ENCODE measurements around the gene SCIN.
"Not testable (repeated sequence)": the region's sequence is repeated elsewhere in the genome, so short reads cannot be mapped to it uniquely, and the experiment has no call there.

SCIN gene

GRCh38 chr7:12647364-12648219, 77.1 kb downstream of the SCIN start:
- DNase-seq (ENCODE audit: low spot score), result no peak

- DNase-seq (ENCODE audit: low spot score), result no peak
Observed at GRCh38 chr7:12648704-12649261, 78.3 kb downstream of the SCIN start.

DNA sequence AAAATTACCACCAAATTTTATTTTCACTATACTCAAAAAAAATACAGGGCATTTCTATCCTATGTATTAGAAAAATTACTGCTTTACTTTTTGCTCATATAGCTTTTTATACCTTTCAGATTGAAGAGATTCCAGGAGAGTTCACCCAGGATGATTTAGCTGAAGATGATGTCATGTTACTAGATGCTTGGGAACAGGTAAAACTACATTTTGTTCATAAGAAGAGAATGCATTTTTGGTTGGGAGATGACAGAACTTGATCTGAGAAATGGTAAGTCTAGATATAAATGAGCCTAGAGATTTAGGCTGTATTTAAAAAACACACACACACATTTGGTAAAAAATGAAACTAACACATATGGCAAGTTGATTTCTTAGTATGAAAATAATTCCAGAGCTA, 78.8 kb downstream of the SCIN start:
- DNase-seq (ENCODE audit: low spot score), result no peak

- no peak for DNase-seq (ENCODE audit: low spot score)
Observed at GRCh38 chr7:12650080-12650479, 79.6 kb downstream of the SCIN start.

DNA sequence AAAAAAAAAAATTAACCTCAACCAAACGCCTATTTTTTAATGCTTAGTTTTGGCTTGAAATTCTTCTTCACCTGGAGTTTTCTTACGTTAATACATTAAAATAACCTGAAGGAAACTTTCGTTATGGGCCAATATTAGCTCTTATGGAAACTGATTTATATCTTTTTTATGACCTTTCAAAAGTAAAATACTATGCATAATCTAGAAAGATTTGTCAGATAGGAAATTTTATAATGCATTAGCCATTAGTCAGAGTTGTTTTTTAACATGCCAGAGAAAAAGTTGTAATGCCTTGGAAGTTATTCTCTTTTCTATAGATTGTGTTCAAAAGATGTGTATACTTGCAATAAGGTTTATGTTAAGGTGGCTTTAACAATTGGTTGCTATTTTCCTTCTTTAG, 82.6 kb downstream of the SCIN start:
- DNase-seq (ENCODE audit: low spot score), result no peak

DNA sequence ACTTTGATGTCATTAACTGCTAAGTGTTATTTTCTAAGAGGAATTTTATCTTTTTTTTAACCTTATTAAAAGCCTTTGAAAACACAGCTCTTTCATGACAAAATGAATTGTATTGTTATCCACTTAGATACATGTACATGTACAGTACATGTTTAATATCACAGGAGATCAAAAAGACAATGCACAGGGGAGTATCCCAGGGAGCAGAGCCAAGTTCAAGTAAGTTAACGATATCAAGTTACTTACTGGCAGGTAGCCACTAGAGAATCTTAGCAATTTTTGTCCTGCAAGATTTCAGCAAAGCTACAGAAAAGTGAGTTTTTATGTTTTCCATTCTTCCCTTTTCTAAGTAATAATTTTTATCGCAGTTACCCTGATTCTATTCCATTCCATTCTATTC, 83.0 kb downstream of the SCIN start:
- DNase-seq (ENCODE audit: low spot score), result no peak

DNA sequence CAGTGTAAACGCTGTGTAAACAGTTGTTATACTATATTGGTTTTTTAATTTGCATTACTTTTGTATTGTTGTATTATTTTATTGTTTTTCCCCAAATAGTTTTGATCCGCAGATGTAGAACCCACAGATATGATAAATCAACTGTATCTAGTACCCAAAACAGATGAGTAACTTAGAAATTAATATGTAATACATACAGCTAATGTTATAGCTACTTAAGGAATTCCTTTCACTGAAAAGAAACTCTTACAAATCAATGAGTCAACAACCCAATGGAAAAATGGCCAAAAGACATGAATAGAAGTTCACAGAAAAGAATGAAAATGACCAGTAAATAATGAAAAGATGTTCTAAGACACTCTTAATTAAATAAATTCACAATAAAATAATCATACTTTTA, 84.6 kb downstream of the SCIN start:
- no peak for DNase-seq (ENCODE audit: low spot score)

DNA sequence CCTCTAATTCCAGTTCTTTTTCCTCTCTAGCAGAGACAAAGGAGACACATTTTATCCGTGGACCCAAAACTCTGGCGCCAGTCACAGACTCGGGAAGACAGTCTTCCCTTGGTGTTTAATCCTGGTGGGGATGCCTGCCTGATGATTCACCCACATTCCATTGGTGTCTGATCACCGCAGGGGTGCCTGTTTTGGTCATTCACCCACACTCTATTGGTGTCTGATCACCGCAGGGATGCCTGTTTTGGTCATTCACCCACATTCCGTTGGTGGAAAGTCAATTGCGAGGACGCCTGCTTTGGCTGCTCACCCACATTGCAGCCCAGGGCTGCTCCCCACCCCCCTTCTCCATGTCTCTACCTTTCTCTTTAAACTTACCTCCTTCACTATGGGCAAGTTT, 89.9 kb downstream of the SCIN start:
- DNase-seq (ENCODE audit: low spot score), result not testable (repeated sequence)

DNA sequence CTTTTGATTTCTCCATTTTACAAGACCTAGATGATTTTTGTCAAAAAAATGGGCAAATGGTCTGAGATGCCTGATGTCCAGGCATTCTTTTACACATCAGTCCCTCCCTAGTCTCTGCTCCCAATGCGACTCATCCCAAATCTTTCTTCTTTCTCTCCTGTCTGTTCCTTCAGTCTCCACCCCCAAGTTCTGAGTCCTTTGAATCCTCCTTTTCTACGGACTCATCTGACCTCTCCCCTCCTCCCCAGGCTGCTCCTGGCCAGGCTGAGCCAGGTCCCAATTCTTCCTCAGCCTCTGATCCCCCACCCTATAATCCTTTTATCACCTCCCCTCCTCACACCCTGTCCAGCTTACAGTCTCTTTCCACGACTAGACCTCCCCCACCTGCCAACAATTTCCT, 90.5 kb downstream of the SCIN start:
- not testable (repeated sequence) for DNase-seq (ENCODE audit: low spot score)

GRCh38 chr7:12661581-12661980, 91.1 kb downstream of the SCIN start:
- no peak for DNase-seq (ENCODE audit: low spot score)

DNA sequence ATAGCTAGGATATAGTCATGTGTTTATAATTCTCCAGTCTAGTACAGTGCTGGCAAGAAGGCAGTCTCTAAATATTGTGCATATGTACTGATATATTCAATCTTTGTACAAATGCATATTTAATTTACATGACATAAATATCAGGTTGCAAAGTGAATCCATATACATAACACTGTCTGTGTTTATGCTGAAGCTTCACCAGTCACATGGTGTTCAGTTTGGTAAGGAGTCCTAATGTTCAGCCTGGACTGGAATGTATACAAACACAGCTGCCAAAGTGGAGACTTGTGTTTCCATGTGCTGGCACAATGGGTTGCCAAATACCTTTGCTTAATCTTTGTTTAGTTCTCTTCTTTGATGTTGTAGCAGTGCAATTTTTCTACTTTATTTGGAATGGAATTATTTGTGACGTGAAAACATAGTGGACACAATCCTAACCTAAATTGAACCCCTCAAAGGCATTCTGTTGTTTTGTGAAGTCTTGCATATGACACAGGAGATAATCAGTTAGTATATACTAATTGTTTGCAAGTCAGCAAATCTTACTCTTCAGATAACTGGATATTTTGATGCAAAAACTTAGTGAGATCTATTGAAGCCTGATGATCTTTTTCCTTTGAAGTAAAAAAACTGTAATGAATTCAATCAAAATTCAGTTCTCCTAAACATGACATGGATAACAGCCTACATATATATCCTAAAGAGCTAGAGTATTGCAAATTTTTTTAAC, 99.6 kb downstream of the SCIN start:
- DNase-seq (ENCODE audit: low spot score), result no peak

- DNase-seq (ENCODE audit: low spot score), result no peak
Observed at GRCh38 chr7:12670743-12671520, 100.4 kb downstream of the SCIN start.

DNA sequence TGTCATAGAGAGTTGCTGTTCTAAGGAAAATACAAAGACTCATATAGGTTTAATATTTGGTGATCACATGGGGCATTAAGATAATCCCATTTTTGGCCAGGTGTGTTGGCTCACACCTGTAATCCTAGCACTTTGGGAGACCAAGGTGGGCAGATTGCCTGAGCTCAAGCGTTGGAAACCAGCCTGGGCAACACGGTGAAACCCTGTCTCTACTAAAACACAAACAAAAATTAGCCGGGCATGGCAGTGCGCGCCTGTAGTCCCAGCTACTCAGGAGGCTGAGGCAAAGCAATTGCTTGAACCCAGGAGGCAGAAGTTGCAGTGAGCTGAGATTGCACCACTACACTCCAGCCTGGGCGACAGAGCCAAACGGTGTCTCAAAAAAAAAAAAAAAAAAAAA, 102.9 kb downstream of the SCIN start:
- not testable (repeated sequence) for DNase-seq (ENCODE audit: low spot score)

DNA sequence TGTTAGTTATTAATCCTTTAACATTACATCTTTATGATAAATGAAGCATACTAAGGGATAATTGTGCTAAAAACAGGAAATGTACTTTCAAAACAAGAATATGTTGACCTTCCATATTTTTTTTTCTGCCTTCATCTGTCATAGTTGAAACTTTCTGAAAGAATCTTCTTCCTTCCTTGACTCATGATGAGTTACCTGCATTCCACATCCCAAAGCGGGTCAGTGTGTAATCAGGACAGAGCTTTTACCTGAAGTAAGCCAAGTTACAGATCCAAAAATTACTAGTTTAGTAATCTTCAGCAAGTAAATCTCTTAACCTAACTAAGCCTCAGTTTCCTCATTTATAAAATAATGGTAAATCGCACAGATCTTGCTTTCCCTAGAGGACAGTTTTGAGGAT, 103.5 kb downstream of the SCIN start:
- no peak for DNase-seq (ENCODE audit: low spot score)

GRCh38 chr7:12674861-12675260, 104.3 kb downstream of the SCIN start:
- peak; percentile 48 for DNase-seq (ENCODE audit: low spot score)

- no peak for DNase-seq (ENCODE audit: low spot score)
Observed at GRCh38 chr7:12683678-12684585, 113.4 kb downstream of the SCIN start.

GRCh38 chr7:12684733-12685132, 114.2 kb downstream of the SCIN start:
- no peak for DNase-seq (ENCODE audit: low spot score)

GRCh38 chr7:12685550-12685949, 115.0 kb downstream of the SCIN start:
- peak; percentile 21 for DNase-seq (ENCODE audit: low spot score)

DNA sequence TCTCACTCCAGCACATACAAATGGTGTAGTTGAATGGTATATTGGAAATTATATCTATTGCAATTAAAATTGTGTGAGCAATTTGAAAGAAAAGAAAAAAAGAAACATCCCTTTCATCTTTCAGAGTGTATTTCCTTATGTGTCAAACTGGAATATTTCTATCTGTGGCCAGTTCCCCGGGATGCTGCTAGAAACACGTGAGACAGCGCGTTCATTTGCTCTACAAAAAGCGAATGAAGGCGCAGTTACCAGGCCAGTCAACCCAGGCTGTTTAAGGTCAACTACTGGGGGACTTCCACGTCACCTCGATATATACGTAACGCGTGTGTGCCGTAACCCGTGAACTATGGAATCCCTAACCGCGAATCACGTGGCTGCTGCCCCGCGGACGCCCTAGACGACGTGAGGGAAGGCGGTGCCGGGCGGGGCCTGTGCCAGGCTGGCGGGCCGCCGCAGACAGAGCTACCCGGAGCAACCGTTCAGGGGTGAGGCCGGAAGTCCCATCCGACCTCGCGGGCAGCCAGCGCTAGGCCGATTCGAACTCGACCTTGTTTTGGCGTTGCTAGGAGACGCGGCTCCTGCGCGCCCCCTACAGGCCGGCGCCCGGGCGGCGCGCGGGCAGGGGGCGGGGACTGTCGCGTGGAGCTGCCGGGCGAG, 115.8 kb downstream of the SCIN start:
- peak; percentile 85 for DNase-seq (ENCODE audit: low spot score)

GRCh38 chr7:12686891-12687717, 116.6 kb downstream of the SCIN start, which contains the start of gene ARL4A:
Gene ARL4A (plus strand): TSS chr7:12687633. CDS start chr7:12688255, 622 bp downstream.
- peak; percentile 93 for DNase-seq (ENCODE audit: low spot score)
